Heart right ventricle (tissue), 16 donors: ENCODE measurements around the gene SLC19A1. TPM values are rescaled to one million over a fixed set of nuclear protein-coding genes. Genes with fewer than 3 reads are reported as not detected.
A peak's percentile ranks its signal among the peaks of the same experiment; 100 is the strongest.

ENCODE experiments used
- ATAC-seq, 8 donors: fragments of 200-7000 bp; cut with Tn5 transposase; one replicate each; pipeline ENCODE4 v1.9.1; 2020; ENCODE audit warnings: mild to moderate bottlenecking in 8 of 8, moderate library complexity in 8 of 8, moderate number of reproducible peaks in 1 of 8
- DNase-seq, 2 donors: peaks; one replicate each; pipeline ENCODE4 v3.0.0-alpha.2; 2020
- H3K27ac ChIP-seq, 10 donors: fragments of 200-600 bp; sonication (generic) in 2 of 10; one replicate each; pipeline versions ENCODE4 v1.5.0 to v1.8.0; 2020 to 2022; ENCODE audit warnings: mild to moderate bottlenecking in 3 of 10
- H3K27me3 ChIP-seq, 7 donors: fragments of 200-600 bp; one replicate each; pipeline ENCODE4 v1.8.0; 2021 to 2022; ENCODE audit warnings: mild to moderate bottlenecking in 2 of 7
- H3K36me3 ChIP-seq, 9 donors: fragments of 200-600 bp; sonication (generic) in 1 of 9; one replicate each; pipeline versions ENCODE4 v1.5.0 to v1.8.0; 2020 to 2022; ENCODE audit warnings: mild to moderate bottlenecking in 2 of 9
- H3K4me1 ChIP-seq, 9 donors: fragments of 200-600 bp; sonication (generic) in 1 of 9; one replicate each; pipeline versions ENCODE4 v1.5.0 to v1.8.0; 2020 to 2022; ENCODE audit warnings: mild to moderate bottlenecking in 4 of 9
- H3K4me3 ChIP-seq, 10 donors: fragments of 200-600 bp; sonication (generic) in 2 of 10; one replicate each; pipeline versions ENCODE4 v1.5.0 to v1.8.0; 2020 to 2022; ENCODE audit warnings: mild to moderate bottlenecking in 7 of 10, moderate library complexity in 2 of 10
- H3K9me3 ChIP-seq, 11 donors: fragments of 200-600 bp in 10 of 11; sonication (generic) in 2 of 11; one replicate each; pipeline versions ENCODE4 v1.5.0 to v1.8.0; 2013 to 2022; ENCODE audit warnings: mild to moderate bottlenecking in 2 of 11, control low read depth in 1 of 11, moderate library complexity in 1 of 11
- CTCF ChIP-seq, 9 donors: fragments of 200-600 bp; sonication (generic) in 2 of 9; IDR thresholded peaks; one replicate each; pipeline versions ENCODE4 v1.5.0 to v1.8.0; 2021 to 2022; ENCODE audit warnings: antibody characterized with exemption in 9 of 9, mild to moderate bottlenecking in 5 of 9, moderate library complexity in 1 of 9
- WGBS, 2 donors: extraction: QIAGEN DNeasy Blood & Tissue Kit; methylation state at CpG; one replicate each; pipeline ENCODE4 v1.1.7; 2013; ENCODE audit warnings: inconsistent platforms in 1 of 2; 5-methylcytosine and 5-hydroxymethylcytosine counted together
- intact Hi-C, 10 donors: fragments of 100-400 bp; cut with DNase I; formaldehyde crosslinking; loops; one replicate each; pipeline versions ENCODE4 v1.11.1 to v1.14.2; 2022
- polyA plus RNA-seq, 2 donors: library from polyadenylated mRNA; stranded (reverse); fragments of 200-250 nt; gene quantifications; one replicate each; pipeline ENCODE4 v1.2.3, GENCODE V29; 2013
- total RNA-seq, 10 donors: library from RNA; stranded (reverse); fragmentation: NEBNext Ultra II Directional in 3 of 10; extraction: Animal tissue kit (Norgen Biotek cat#: 25700) in 3 of 10; gene quantifications; one replicate each; pipeline versions ENCODE4 v1.2.1 to v1.2.4, GENCODE V29; 2021 to 2023
- donor health status: Arrhythmogenic right ventricular cardiomyopathy.
- donor health status: ischemic (EF 13 %, LVEDD 7.1; RV severe dilation, severe dysfunction).
- donor health status: healthy with polysubstance abuse.
- donor health status: DM: no; HTN: yes; CAD: no.
- donor health status: DM: no; HTN: no; CAD: no.
- donor health status: ischemic (EF 25% LVEDD 6.9; RV normal size, moderate dysfunction).
- donor health status: ischemic (EF 25% LVEDD 5.7; RV mildly dilated, moderate dysfunction).
- donor health status: healthy.
- donor health status: DM: yes; HTN: yes; CAD: no.
- donor health status: Ischemic cardiomyopathy.
- donor health status: ischemic (EF 35%, LVEDD 5.7; RV mildly dilated, moderate dysfunction).
- donor health status: nonischemic (EF 11% LVEDD 7.7; RV severe dilation, severe dysfunction).
- donor health status: DM: yes; HTN: yes; CAD: no.
- donor health status: PGD.
- donor health status: ischemic (EF 29% LVEDD 5.4; RV normal size, mild dysfunction).
- donor health status: nonischemic (EF 23%, LVEDD 6.1; RV moderate dilation, normal function).

The SLC19A1 gene
- total and polyA plus RNA-seq, 12 donors: 1.5 to 8.5 (median 3.8) TPM

- no peak for TF ChIP-seq CTCF (IDR thresholded peaks at IDR 0.05)
- DNase-seq (peak in 1 of 2 donors; percentile 6), ATAC-seq (no peak)
- Histone ChIP-seq H3K27ac (peak overlapping the region in 2 of 10 donors; percentile 44 to 79), H3K4me3 (no peak overlapping the region), H3K36me3 (peaks cover 0 to 39% (median 2%) of the 10 kb centered on the region in 9 donors), H3K4me1 (peaks cover 0 to 15% (median 0%) of the 10 kb centered on the region in 9 donors), H3K27me3 (no peaks in the 10 kb centered on the region), H3K9me3 (peaks cover 0 to 43% (median 37%) of the 10 kb centered on the region in 11 donors)
- intact Hi-C loops: no loop called here
- 92 to 95% methylated on average over 14 of the region's 14 CpGs for WGBS, 2 donors
These were observed 25.5 kb downstream of the SLC19A1 start for GRCh38 chr21:45516671-45517151.

DNA sequence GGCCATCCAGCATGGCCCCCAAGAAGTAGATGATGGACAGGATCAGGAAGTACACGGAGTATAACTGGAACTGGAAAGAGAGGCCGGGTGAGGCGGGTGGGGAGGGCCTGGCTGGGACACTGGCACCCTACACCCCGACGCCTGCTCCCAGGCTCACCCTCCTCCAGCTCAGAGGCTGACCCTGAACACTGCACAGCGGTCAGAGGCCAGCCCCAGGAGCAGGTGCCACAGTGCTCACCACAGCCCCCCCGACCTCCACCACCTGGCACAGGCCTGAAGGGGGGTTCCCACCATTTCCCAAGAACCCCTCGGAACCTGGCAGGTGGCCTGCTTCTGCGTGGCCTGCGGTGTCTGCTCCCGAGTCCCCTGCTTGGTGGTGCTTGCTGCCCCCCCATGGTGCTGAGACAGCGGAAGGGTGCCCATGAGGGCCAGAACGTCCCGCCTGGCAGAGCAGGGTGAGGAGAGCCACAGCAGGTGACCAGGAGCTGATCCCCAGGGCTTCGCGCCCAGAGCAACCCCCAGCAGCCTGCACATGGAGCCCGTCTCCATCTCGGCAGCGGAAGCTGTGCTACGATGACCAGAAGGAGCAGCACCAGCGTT, 26.1 kb downstream of the SLC19A1 start:
- no peak for TF ChIP-seq CTCF (IDR thresholded peaks at IDR 0.05)
- peaks cover 0 to 37% (median 33%) of the 10 kb centered on the region in 11 donors for H3K9me3 ChIP-seq
- no peaks in the 10 kb centered on the region for H3K27me3 ChIP-seq
- WGBS, 2 donors: 89 to 98% methylated on average over 21 of the region's 21 CpGs
- ATAC-seq: peak in 1 of 8 donors; percentile 10
- H3K27ac ChIP-seq: no peak overlapping the region
- H3K36me3 ChIP-seq: peaks cover 0 to 39% (median 7%) of the 10 kb centered on the region in 9 donors
- no peak overlapping the region for H3K4me3 ChIP-seq
- H3K4me1 ChIP-seq: peaks cover 0 to 15% (median 0%) of the 10 kb centered on the region in 9 donors
- intact Hi-C loops: no loop called here
- peak in 1 of 2 donors; percentile 11 for DNase-seq

DNA sequence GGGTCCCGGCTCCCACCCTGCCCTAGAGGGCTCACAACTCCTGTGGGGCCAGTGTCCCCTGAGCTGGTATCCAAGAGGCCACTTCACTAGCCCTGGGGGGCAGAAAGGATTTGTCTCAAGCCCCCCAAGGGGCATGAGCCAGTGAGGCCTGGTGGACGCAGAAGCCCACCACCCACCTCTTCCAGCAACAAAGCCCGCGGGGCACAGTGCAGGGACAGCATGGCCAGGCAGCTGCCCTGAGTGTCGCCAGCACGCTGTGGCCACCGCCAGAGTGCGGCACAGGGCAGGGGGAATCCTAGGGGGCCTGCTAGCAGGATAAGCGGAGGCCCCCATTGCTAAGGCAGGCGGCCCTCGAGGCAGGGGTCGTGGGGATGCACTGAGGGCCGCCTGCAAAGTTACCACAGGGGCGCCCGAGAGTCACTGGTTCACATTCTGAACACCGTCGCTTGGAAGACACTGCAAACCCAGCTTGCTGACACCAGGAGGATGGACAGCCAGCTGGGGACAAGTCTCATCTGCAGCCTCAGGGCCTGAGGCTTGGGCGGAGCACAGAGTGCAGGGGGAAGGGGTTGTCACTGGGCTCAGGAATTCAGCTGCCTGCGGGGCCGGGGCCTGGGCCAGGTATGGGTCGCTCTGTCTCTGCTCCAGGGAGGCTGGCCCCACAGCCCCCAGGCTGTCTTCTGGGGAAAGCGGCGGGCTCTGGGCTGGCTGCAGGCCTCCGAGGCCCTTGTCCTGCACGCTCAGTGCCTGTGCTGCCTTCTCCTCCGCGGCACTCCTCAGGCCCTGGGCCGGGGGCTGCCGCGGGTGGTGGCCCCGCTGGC, 26.8 kb downstream of the SLC19A1 start:
- intact Hi-C loops: no loop called here
- 93 to 97% methylated on average over 31 of the region's 31 CpGs for WGBS, 2 donors
- H3K27ac ChIP-seq: no peak overlapping the region
- DNase-seq (peak in 1 of 2 donors; percentile 13), ATAC-seq (no peak)
- H3K4me3 ChIP-seq: no peak overlapping the region
- H3K4me1 ChIP-seq: peaks cover 0 to 15% (median 0%) of the 10 kb centered on the region in 9 donors
- no peak for TF ChIP-seq CTCF (IDR thresholded peaks at IDR 0.05)
- H3K36me3 ChIP-seq: peaks cover 0 to 41% (median under 1%) of the 10 kb centered on the region in 9 donors
- no peaks in the 10 kb centered on the region for H3K27me3 ChIP-seq
- peaks cover 0 to 30% (median 28%) of the 10 kb centered on the region in 11 donors for H3K9me3 ChIP-seq

GRCh38 chr21:45514311-45515021, 27.8 kb downstream of the SLC19A1 start:
- 86 to 93% methylated on average over 22 of the region's 22 CpGs for WGBS, 2 donors
- intact Hi-C loops: no loop called here
- no peak for ATAC-seq

More at GRCh38 chr21:45514311-45515021, 27.8 kb downstream of the SLC19A1 start:
- Histone ChIP-seq H3K27ac (no peak overlapping the region), H3K4me1 (peaks cover 0 to 15% (median 0%) of the 10 kb centered on the region in 9 donors), H3K9me3 (peaks cover 0 to 21% (median 18%) of the 10 kb centered on the region in 11 donors), H3K27me3 (no peaks in the 10 kb centered on the region), H3K36me3 (peaks cover 0 to 51% (median 10%) of the 10 kb centered on the region in 9 donors), H3K4me3 (no peak overlapping the region)
- no peak for TF ChIP-seq CTCF (IDR thresholded peaks at IDR 0.05)
- peak in 1 of 2 donors; percentile 8 for DNase-seq
